CD14-positive monocyte (primary cell): Measurements from ENCODE around the gene SFMBT2. TPM values are rescaled to one million over a fixed set of nuclear protein-coding genes. Genes with fewer than 3 reads are reported as not detected.
A peak's percentile ranks its signal among the peaks of the same experiment; 100 is the strongest.

Experiments used
- DNase-seq, 3 donors: peaks; one replicate each; pipeline ENCODE4 v3.0.0-alpha.2; 2011 to 2022
- H2AFZ ChIP-seq: 2 replicates; pipeline ENCODE4 v1.6.0; 2012; ENCODE audit warnings: mild to moderate bottlenecking, low read depth, low read length, inconsistent platforms; ENCODE audit not compliant: insufficient read depth, poor library complexity, severe bottlenecking
- H3K27ac ChIP-seq, 2 donors: 1 replicate in 1 of 2; 2 replicates in 1 of 2; pipeline ENCODE4 v1.5.1; 2012 to 2013; ENCODE audit warnings: low read length in 2 of 2, control low read depth in 1 of 2, inconsistent platforms in 1 of 2, low read depth in 1 of 2, mild to moderate bottlenecking in 1 of 2
- H3K27me3 ChIP-seq, 2 donors: one replicate each; pipeline versions ENCODE4 v1.6.0 to v1.6.1; 2011 to 2013; ENCODE audit warnings: low read length in 2 of 2; ENCODE audit not compliant: control insufficient read depth in 2 of 2, insufficient read depth in 2 of 2
- H3K36me3 ChIP-seq, 2 donors: replicated peaks in 1 of 2; 1 replicate in 1 of 2; 2 replicates in 1 of 2; pipeline versions ENCODE4 v1.5.1 to v1.6.1; 2012 to 2013; ENCODE audit warnings: low read length in 2 of 2, control low read depth in 1 of 2, inconsistent platforms in 1 of 2, mild to moderate bottlenecking in 1 of 2; ENCODE audit not compliant: insufficient read depth in 2 of 2, control insufficient read depth in 1 of 2
- H3K4me1 ChIP-seq, 2 donors: 1 replicate in 1 of 2; 2 replicates in 1 of 2; pipeline versions ENCODE4 v1.5.1 to v1.6.1; 2012 to 2013; ENCODE audit warnings: low read length in 2 of 2, control low read depth in 1 of 2, inconsistent platforms in 1 of 2, mild to moderate bottlenecking in 1 of 2, moderate library complexity in 1 of 2; ENCODE audit not compliant: insufficient read depth in 2 of 2, control insufficient read depth in 1 of 2
- H3K4me2 ChIP-seq: replicated peaks from 2 replicates; pipeline ENCODE3; 2012; ENCODE audit warnings: low read length, moderate library complexity, mild to moderate bottlenecking; ENCODE audit not compliant: poor library complexity, severe bottlenecking; ENCODE audit errors: extremely low read depth
- H3K4me3 ChIP-seq, 3 experiments: fragments of 200-600 bp in 1 of 3; sonication (generic) in 1 of 3; replicated peaks in 1 of 3; 1 replicate in 2 of 3; 2 replicates in 1 of 3; pipeline ENCODE4 v1.5.1; 2011 to 2013; ENCODE audit warnings: low read length in 3 of 3, mild to moderate bottlenecking in 3 of 3, control low read depth in 2 of 3, low read depth in 2 of 3, inconsistent platforms in 1 of 3, moderate library complexity in 1 of 3
- H3K79me2 ChIP-seq: 2 replicates; pipeline ENCODE4 v1.6.0; 2012; ENCODE audit warnings: mild to moderate bottlenecking, control low read depth, inconsistent platforms, low read length, moderate library complexity; ENCODE audit not compliant: insufficient read depth
- H3K9ac ChIP-seq: 2 replicates; pipeline ENCODE4 v1.6.0; 2017; ENCODE audit warnings: low read length, mild to moderate bottlenecking; ENCODE audit not compliant: insufficient read depth, poor library complexity, severe bottlenecking
- H3K9me3 ChIP-seq, 2 donors: replicated peaks in 1 of 2; 1 replicate in 1 of 2; 2 replicates in 1 of 2; pipeline versions ENCODE4 v1.5.1 to v1.6.1; 2012 to 2013; ENCODE audit warnings: low read length in 2 of 2, control low read depth in 1 of 2; ENCODE audit not compliant: control insufficient read depth in 1 of 2, insufficient read depth in 1 of 2
- H4K20me1 ChIP-seq: 2 replicates; pipeline ENCODE4 v1.6.0; 2012; ENCODE audit warnings: mild to moderate bottlenecking, low read length, control low read depth, moderate library complexity; ENCODE audit not compliant: insufficient read depth
- H3K27ac Mint-ChIP-seq, 7 donors: one replicate each; pipeline ENCODE4 v1.8.0; 2020; ENCODE audit warnings: mild to moderate bottlenecking in 7 of 7, mixed read lengths in 7 of 7, moderate library complexity in 6 of 7, inconsistent platforms in 2 of 7
- H3K27me3 Mint-ChIP-seq, 3 donors: one replicate each; pipeline ENCODE4 v1.8.0; 2021 to 2022; ENCODE audit warnings: low read depth in 3 of 3, mild to moderate bottlenecking in 3 of 3, mixed read lengths in 3 of 3, moderate library complexity in 3 of 3, inconsistent platforms in 1 of 3
- H3K36me3 Mint-ChIP-seq, 2 donors: one replicate each; pipeline ENCODE4 v1.8.0; 2020; ENCODE audit warnings: mixed read lengths in 2 of 2, inconsistent platforms in 1 of 2, mild to moderate bottlenecking in 1 of 2
- H3K4me1 Mint-ChIP-seq: one replicate; pipeline ENCODE4 v1.8.0; 2020; ENCODE audit warnings: mild to moderate bottlenecking, mixed read lengths
- H3K4me3 Mint-ChIP-seq, 2 donors: one replicate each; pipeline ENCODE4 v1.8.0; 2020; ENCODE audit warnings: mild to moderate bottlenecking in 2 of 2, mixed read lengths in 2 of 2, moderate library complexity in 1 of 2
- H3K9me3 Mint-ChIP-seq, 7 donors: one replicate each; pipeline ENCODE4 v1.8.0; 2020 to 2022; ENCODE audit warnings: mixed read lengths in 7 of 7, mild to moderate bottlenecking in 6 of 7, moderate library complexity in 6 of 7, inconsistent platforms in 2 of 7
- CTCF ChIP-seq: fragments of 200-600 bp; IDR thresholded peaks from one replicate; pipeline ENCODE4 v1.8.0; 2022; ENCODE audit warnings: antibody characterized with exemption, mild to moderate bottlenecking
- WGBS: methylation state at CpG from one replicate; pipeline ENCODE4 v1.1.5; 2013; ENCODE audit warnings: missing lambda C conversion rate; ENCODE audit not compliant: insufficient coverage; 5-methylcytosine and 5-hydroxymethylcytosine counted together
- intact Hi-C, 2 donors: fragments of 100-400 bp; cut with micrococcal nuclease; formaldehyde crosslinking; loops; one replicate each; pipeline versions ENCODE4 v1.15.0 to v1.15.1; 2023
- polyA plus RNA-seq, 3 donors: library from polyadenylated mRNA; depleted of rRNA in 1 of 3; unstranded in 2 of 3; stranded (reverse) in 1 of 3; fragments of 300-500 nt in 2 of 3; fragments of >200 nt in 1 of 3; fragmentation: Illumina TruSeq in 2 of 3; gene quantifications; 1 replicate in 2 of 3; 2 replicates in 1 of 3; pipeline ENCODE4 v1.2.3, GENCODE V29; 2012 to 2021

Gene SFMBT2
- polyA plus RNA-seq, 3 donors = 0.53 to 10.9 (median 1.6) TPM

DNA sequence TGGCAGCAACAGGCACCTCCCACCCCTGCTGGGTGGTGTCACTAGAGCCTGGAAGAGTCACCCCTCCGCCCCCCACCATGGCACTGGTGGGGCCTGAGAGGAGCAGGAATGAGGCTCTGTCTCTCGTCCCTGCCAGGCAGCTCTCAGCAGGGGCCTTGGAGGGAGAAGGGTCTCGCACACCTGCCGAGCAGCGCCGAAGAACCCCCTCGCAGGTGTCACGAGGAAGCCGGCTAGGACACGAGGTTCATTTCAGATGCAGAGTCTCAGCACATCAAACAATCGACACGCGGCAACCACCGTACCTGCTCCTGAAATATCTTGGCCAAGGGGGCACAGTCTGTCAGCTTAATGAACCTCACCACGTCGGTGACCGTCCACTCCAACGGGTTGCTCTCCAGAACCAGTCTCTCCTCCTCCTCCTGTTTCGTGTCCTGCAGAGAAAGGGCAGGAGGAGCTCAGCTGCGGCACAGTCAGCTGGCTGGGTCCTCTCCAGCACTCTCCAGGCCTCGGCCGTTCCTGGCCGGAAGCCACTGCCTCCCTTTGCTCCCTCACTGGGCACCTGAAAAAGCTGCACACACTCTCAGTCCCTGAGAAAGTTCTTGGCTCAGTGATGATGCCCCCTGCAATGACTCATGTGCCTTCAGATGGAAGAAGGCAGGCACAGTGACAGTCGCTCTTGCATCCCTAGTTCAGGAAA, 240.1 kb downstream of the SFMBT2 start:
- Histone ChIP-seq H3K9ac (no peak overlapping the region), H3K9me3 (no peaks in the 10 kb centered on the region), H3K36me3 (peaks cover 49 to 90% of the 10 kb centered on the region in 2 donors), H4K20me1 (no peaks in the 10 kb centered on the region), H3K4me2 (no peak overlapping the region), H3K4me3 (no peak overlapping the region), H3K27ac (peak overlapping the region in 1 of 2 donors; percentile 43), H3K4me1 (peaks cover 3 to 7% of the 10 kb centered on the region in 2 donors), H3K27me3 (no peaks in the 10 kb centered on the region), H2AFZ (no peak overlapping the region), H3K79me2 (no peaks in the 10 kb centered on the region)
- Mint-ChIP-seq H3K27me3 (peaks cover 0 to 2% (median 0%) of the 10 kb centered on the region in 3 donors), H3K4me3 (no peak overlapping the region), H3K36me3 (peaks cover 68 to 87% of the 10 kb centered on the region in 2 donors), H3K9me3 (peaks cover 0 to 2% (median 0%) of the 10 kb centered on the region in 7 donors), H3K27ac (peak overlapping the region in 6 of 7 donors; percentile 21 to 73 (median 58)), H3K4me1 (peaks cover 7% of the 10 kb centered on the region)
- no peak for DNase-seq
- 99% methylated on average over 22 of the region's 24 CpGs for WGBS
- intact Hi-C loops = no loop called here
- no peak for TF ChIP-seq CTCF

DNA sequence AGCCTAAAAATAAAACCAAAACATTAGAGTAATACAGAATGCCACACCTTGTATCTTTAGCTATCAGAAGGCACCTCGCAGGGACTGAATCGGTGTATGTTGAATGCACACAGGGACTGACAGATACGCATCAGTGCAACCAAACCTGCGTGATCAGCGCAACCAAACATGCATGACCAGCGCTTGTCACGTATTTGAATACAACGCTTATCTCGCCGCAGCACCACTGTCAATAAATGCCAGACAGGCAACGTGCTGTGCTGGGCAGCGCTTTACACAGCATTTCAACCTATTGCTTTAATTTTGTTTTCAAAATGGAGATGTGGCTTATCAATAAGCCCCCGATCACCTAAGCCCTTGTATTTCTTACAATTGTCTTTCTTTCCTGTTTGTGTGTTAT, 242.4 kb downstream of the SFMBT2 start:
- H3K36me3 ChIP-seq = peaks cover 44 to 96% of the 10 kb centered on the region in 2 donors
- H3K4me1 ChIP-seq = no peaks in the 10 kb centered on the region

More for the DNA sequence above, 242.4 kb downstream of the SFMBT2 start:
- H3K4me1 Mint-ChIP-seq = no peaks in the 10 kb centered on the region
- H3K9me3 Mint-ChIP-seq = no peaks in the 10 kb centered on the region
- Histone ChIP-seq H4K20me1 (no peaks in the 10 kb centered on the region), H3K27me3 (no peaks in the 10 kb centered on the region), H3K27ac (peak overlapping the region in 1 of 2 donors; percentile 0), H3K9ac (no peak overlapping the region), H3K9me3 (no peaks in the 10 kb centered on the region), H3K79me2 (no peaks in the 10 kb centered on the region), H3K4me2 (no peak overlapping the region), H3K4me3 (no peak overlapping the region), H2AFZ (no peak overlapping the region)
- H3K27me3 Mint-ChIP-seq = peaks cover 0 to 1% (median 0%) of the 10 kb centered on the region in 3 donors
- H3K36me3 Mint-ChIP-seq = peaks cover 69 to 80% of the 10 kb centered on the region in 2 donors
- no peak for TF ChIP-seq CTCF
- no peak for DNase-seq
- H3K27ac Mint-ChIP-seq = peak overlapping the region in 3 of 7 donors; percentile 7 to 71 (median 50)
- intact Hi-C loops = no loop called here
- WGBS = 98% methylated on average over 6 of the region's 13 CpGs
- H3K4me3 Mint-ChIP-seq = no peak overlapping the region
